RWPE2 (cell line): ENCODE data around the gene TUBA3E.
"Not testable (repeated sequence)": the region's sequence is repeated elsewhere in the genome, so short reads cannot be mapped to it uniquely, and the experiment has no call there.

Experiments
- ATAC-seq: fragments of 200-7000 bp; cut with Tn5 transposase; 3 replicates; pipeline ENCODE4 v1.9.1; 2021; ENCODE audit warnings: low read depth
- DNase-seq: peaks from one replicate; pipeline ENCODE4 v3.0.0-alpha.2; 2020; ENCODE audit warnings: low spot score
- H3K27ac ChIP-seq: fragments of 450-650 bp; 2 replicates; pipeline ENCODE4 v1.5.1; 2017; ENCODE audit warnings: mild to moderate bottlenecking; ENCODE audit not compliant: poor library complexity, severe bottlenecking
- H3K27me3 ChIP-seq: fragments of 250-450 bp; sonication (Bioruptor Pico); 2 replicates; pipeline ENCODE4 v1.5.1; 2021; ENCODE audit warnings: mild to moderate bottlenecking, moderate library complexity; ENCODE audit not compliant: insufficient read depth, poor library complexity, severe bottlenecking
- H3K36me3 ChIP-seq: fragments of 250-450 bp; sonication (Bioruptor Pico); 2 replicates; pipeline ENCODE4 v1.5.1; 2020; ENCODE audit warnings: low read depth, mild to moderate bottlenecking, moderate library complexity
- H3K4me1 ChIP-seq: fragments of 250-450 bp; sonication (Bioruptor Pico); 2 replicates; pipeline ENCODE4 v1.5.1; 2021; ENCODE audit warnings: mild to moderate bottlenecking, moderate library complexity; ENCODE audit not compliant: insufficient read depth, poor library complexity, severe bottlenecking
- H3K4me3 ChIP-seq: fragments of 250-450 bp; sonication (Bioruptor Pico); 2 replicates; pipeline ENCODE4 v1.5.1; 2021; ENCODE audit warnings: mild to moderate bottlenecking, moderate library complexity; ENCODE audit not compliant: severe bottlenecking
- H3K9me3 ChIP-seq: fragments of 250-450 bp; sonication (Bioruptor Pico); 2 replicates; pipeline ENCODE4 v1.5.1; 2021; ENCODE audit warnings: mild to moderate bottlenecking, moderate library complexity; ENCODE audit not compliant: severe bottlenecking
- TF ChIP-seq, protein P1 (sequence below): fragments of 450-650 bp; IDR thresholded peaks from one replicate; pipeline ENCODE4 v1.5.1; 2017; ENCODE audit warnings: mild to moderate bottlenecking, moderate library complexity; ENCODE audit not compliant: poor library complexity, severe bottlenecking

The TUBA3E gene

DNA sequence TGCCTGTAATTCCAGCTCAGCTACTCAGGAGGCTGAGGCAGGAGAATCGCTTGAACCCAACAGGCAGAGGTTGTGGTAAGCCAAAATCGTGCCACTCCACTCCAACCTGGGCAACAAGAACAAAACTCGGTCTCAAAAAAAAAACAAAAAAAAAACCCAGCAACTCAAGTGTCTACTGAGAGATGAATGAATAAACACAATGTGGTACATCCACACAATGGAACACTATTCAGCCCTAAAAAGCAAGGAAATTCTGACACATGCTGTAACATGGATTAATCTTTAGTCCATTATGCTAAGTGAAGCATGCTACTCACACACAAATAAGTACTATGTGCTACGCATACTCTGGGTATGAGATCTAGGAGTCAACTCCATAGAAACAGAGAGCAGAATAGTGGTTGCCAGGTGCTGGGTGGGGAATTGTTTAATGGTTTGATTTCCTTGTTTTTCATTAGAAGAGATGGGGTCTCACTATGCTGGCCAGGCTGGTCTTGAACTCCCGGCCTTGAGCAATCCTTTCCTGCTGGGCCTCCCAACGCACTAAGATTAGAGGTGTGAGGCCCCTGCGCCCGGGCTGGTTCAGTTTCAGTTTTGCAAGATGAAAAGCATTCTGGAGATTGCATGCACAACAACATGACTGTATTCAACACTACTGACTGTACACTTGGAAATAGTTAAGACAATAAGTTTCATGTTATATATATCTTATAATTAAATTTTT is 32.8 kb downstream of the TUBA3E start:
- Histone ChIP-seq H3K27ac (no peak overlapping the region), H3K9me3 (no peaks in the 10 kb centered on the region), H3K4me3 (no peak overlapping the region), H3K4me1 (no peaks in the 10 kb centered on the region), H3K27me3 (no peaks in the 10 kb centered on the region), H3K36me3 (peaks cover 35% of the 10 kb centered on the region; the same call in 1 of the 2 replicates)
- no peak for DNase-seq
- TF ChIP-seq, protein P1, sequence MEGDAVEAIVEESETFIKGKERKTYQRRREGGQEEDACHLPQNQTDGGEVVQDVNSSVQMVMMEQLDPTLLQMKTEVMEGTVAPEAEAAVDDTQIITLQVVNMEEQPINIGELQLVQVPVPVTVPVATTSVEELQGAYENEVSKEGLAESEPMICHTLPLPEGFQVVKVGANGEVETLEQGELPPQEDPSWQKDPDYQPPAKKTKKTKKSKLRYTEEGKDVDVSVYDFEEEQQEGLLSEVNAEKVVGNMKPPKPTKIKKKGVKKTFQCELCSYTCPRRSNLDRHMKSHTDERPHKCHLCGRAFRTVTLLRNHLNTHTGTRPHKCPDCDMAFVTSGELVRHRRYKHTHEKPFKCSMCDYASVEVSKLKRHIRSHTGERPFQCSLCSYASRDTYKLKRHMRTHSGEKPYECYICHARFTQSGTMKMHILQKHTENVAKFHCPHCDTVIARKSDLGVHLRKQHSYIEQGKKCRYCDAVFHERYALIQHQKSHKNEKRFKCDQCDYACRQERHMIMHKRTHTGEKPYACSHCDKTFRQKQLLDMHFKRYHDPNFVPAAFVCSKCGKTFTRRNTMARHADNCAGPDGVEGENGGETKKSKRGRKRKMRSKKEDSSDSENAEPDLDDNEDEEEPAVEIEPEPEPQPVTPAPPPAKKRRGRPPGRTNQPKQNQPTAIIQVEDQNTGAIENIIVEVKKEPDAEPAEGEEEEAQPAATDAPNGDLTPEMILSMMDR: no peak
- ATAC-seq: no peak

DNA sequence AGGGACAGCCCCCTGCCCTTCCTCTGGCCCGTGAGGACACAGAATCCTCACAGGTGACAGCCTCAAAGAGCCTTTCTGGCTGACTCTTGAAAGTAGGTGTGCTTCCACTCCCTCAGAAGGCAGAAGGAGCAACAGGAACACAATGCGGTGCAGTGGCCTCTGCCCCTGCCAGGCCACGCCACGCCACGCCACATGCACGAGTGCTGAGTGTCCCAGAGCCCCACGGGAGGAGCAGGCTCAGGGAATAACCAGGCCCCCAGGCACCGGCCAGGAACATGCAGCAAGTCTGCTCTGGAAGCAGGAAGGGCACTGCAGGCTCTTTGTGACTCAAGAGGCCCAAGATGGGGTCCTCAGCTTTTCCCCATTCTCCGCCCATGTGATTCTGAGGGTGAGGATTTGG is 35.3 kb downstream of the TUBA3E start:
- TF ChIP-seq, protein P1: no peak
- no peak for DNase-seq
- H3K4me3 ChIP-seq: no peak overlapping the region
- H3K9me3 ChIP-seq: no peaks in the 10 kb centered on the region
- H3K27ac ChIP-seq: no peak overlapping the region
- peaks cover 33% of the 10 kb centered on the region; the same call in 1 of the 2 replicates for H3K36me3 ChIP-seq
- H3K27me3 ChIP-seq: no peaks in the 10 kb centered on the region
- no peaks in the 10 kb centered on the region for H3K4me1 ChIP-seq
- ATAC-seq: no peak

DNA sequence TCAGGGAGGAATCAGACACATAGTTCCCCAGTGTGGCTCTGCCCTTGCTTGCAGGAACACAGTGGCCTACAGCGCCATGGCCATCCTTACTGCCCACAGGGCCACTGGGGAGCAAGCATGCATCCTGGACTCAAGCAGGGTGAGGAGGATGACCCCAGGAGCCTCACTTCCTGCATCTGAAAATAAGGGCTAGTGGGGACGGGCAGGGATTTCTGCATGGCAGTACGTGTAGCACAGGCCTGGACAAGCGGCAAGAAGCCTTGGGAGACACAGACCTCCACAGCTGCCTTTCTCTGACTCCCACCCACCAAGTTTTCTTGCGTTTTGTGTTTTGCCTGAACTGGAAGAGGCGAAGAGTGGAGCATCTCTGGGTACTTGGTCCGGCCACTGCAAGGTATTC is 35.8 kb downstream of the TUBA3E start:
- not testable (repeated sequence) for H3K27me3 ChIP-seq, ATAC-seq, H3K9me3 ChIP-seq, H3K4me1 ChIP-seq, DNase-seq, H3K27ac ChIP-seq, H3K4me3 ChIP-seq
- peaks cover 28% of the 10 kb centered on the region; the same call in 1 of the 2 replicates for H3K36me3 ChIP-seq

DNA sequence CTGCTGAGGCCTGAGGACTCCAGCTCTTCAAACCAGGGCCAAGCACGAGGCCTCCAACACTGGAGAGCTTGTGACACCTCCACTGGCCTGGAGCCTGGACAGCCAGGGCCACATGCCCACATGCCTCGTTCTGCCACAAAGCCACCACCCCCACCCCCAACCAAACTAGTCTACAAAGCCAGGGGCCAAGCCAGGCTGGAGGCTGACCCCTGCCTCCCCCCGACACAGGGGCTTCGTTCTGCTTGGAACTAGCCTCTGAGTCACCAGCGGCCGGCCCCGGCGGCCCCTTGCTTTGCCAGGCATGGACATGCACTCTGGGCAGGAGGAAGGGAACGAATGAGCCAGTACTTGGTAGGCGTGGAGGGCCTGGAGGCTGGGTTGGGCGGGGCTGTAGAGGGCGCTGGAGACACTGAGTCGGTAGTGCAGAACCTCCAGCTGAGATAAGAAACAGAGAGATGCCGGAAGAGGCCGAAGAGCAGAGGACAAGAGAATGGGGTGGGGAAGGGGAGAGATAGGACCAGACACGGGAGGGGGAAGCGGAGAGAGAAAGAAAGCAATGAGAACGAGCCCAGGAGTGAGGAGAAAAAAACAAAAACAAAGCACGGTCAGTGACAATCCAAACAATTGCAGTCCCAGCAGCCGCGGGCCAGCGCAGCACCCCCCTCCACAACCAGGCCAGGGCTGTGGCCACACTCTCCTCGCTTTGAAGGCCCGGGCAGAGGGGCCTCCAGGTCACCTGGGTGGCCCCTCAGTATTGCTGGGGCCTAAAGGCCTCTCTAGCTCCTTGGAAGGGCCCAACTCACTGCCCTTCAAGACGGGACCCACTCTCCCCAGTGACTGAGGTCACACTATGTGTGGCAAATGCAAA is 37.2 kb downstream of the TUBA3E start:
- H3K27ac ChIP-seq, ATAC-seq: not testable (repeated sequence)
- H3K36me3 ChIP-seq: peaks cover 18% of the 10 kb centered on the region; the same call in 1 of the 2 replicates

DNA sequence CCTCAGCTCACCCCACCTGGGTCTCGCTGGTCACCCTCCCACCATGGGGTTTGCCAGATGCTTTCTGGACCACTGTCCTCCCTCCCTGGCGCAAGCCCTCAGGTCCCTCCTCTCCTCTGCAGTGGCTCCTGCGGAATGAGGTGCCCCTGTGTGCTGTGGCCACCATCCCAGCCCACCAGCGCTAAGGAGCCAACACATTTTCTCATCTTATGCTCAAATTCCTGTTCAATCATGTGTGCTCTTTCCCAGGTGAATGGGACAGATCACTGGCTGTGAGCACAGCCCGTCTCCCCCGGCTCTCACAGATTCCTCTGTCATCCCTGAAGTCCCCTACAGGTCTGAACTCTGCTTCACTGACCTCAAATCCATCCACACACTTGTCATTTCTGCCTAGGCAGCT is 38.1 kb downstream of the TUBA3E start:
- H3K36me3 ChIP-seq: peaks cover 11% of the 10 kb centered on the region; the same call in 1 of the 2 replicates
- DNase-seq: no peak
- no peaks in the 10 kb centered on the region for H3K27me3 ChIP-seq
- no peaks in the 10 kb centered on the region for H3K9me3 ChIP-seq
- H3K4me1 ChIP-seq: no peaks in the 10 kb centered on the region
- H3K4me3 ChIP-seq: no peak overlapping the region
- TF ChIP-seq, protein P1: no peak
- no peak overlapping the region for H3K27ac ChIP-seq
- ATAC-seq: no peak

More for the DNA sequence above, 37.2 kb downstream of the TUBA3E start:
- not testable (repeated sequence) for H3K9me3 ChIP-seq, H3K27me3 ChIP-seq, H3K4me3 ChIP-seq, H3K4me1 ChIP-seq, DNase-seq

DNA sequence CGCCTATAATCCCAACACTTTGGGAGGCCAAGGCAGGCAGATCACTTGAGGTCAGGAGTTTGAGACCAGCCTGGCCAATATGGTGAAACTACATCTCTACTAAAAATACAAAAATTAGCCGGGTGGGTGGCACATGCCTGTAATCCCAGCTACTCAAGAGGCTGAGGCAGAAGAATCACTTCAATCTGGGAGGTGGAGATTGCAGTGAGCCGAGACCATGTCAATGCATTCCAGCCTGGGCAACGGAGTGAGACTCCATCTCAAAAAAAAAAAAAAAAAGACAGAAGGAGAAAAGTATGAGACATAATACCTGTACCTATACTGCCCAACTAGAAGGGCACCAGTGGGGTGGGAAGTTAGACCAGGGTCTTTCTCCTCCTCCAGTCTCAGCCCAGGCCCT is 38.9 kb downstream of the TUBA3E start:
- ATAC-seq, H3K36me3 ChIP-seq, H3K9me3 ChIP-seq, DNase-seq, H3K4me3 ChIP-seq, H3K27me3 ChIP-seq, H3K27ac ChIP-seq, H3K4me1 ChIP-seq: not testable (repeated sequence)
